ENCODE results near the gene COL23A1.

- no peak for TF ChIP-seq CTCF (conservative IDR thresholded peaks at IDR 0.05; ENCODE audit: low read depth in 2 of 2)
- no peak for TF ChIP-seq EZH2phosphoT487 (IDR thresholded peaks at IDR 0.05; ENCODE audit: unreplicated experiment)
- TF ChIP-seq REST (IDR thresholded peaks at IDR 0.05; ENCODE audit: unreplicated experiment), result no peak
- TF ChIP-seq ZNF114 (CRISPR knock-in tag; IDR thresholded peaks at IDR 0.05), result no peak
- no peak for TF ChIP-seq EZH2 (IDR thresholded peaks at IDR 0.05; ENCODE audit: low read depth, unreplicated experiment)
- TF ChIP-seq ETS1 (IDR thresholded peaks at IDR 0.05), result no peak
- TF ChIP-seq ZNF462 (CRISPR knock-in tag; IDR thresholded peaks at IDR 0.05), result no peak
- TF ChIP-seq JUNB (IDR thresholded peaks at IDR 0.05; ENCODE audit: unreplicated experiment), result no peak
- no peak for TF ChIP-seq POLR2AphosphoS5 (IDR thresholded peaks at IDR 0.05; ENCODE audit: low read depth)
- no peak for TF ChIP-seq CREB1 (CRISPR knock-in tag; IDR thresholded peaks at IDR 0.05; ENCODE audit: low read depth)
- no peak for TF ChIP-seq ZNF331 (CRISPR knock-in tag; IDR thresholded peaks at IDR 0.05; ENCODE audit: low read depth)
- no peak for TF ChIP-seq NANOG (IDR thresholded peaks at IDR 0.05; ENCODE audit: borderline replicate concordance)
Observed at GRCh38 chr5:178553517-178553916, 36.7 kb downstream of the COL23A1 start.

Data from GM23338 (cell line).